Adrenal gland (tissue), 12 donors: ENCODE measurements around the gene HIVEP3. TPM values are rescaled to one million over a fixed set of nuclear protein-coding genes. Genes with fewer than 3 reads are reported as not detected.

Experiments
- DNase-seq, 7 donors: peaks; one replicate each; pipeline ENCODE4 v3.0.0-alpha.2; 2019 to 2020
- H3K27ac ChIP-seq, 5 donors: fragments of 200-600 bp; sonication (generic) in 4 of 5; 1 replicate in 3 of 5; 2 replicates in 2 of 5; pipeline versions ENCODE4 v1.5.1 to v1.8.0; 2016 to 2020; ENCODE audit warnings: mild to moderate bottlenecking in 1 of 5
- H3K27me3 ChIP-seq: fragments of 200-600 bp; 2 replicates; pipeline ENCODE4 v1.8.0; 2021
- H3K36me3 ChIP-seq, 2 donors: fragments of 200-600 bp; replicated peaks in 1 of 2; 1 replicate in 1 of 2; 2 replicates in 1 of 2; pipeline versions ENCODE4 v1.5.1 to v1.8.0; 2018 to 2022
- H3K4me1 ChIP-seq, 2 donors: fragments of 200-600 bp; replicated peaks in 1 of 2; 1 replicate in 1 of 2; 2 replicates in 1 of 2; pipeline versions ENCODE4 v1.5.1 to v1.8.0; 2018 to 2021
- H3K4me3 ChIP-seq, 4 donors: fragments of 200-600 bp; sonication (generic) in 3 of 4; one replicate each; pipeline ENCODE4 v1.5.1; 2016 to 2018
- H3K9me3 ChIP-seq, 3 donors: fragments of 200-600 bp; sonication (generic) in 1 of 3; replicated peaks in 1 of 3; 1 replicate in 2 of 3; 2 replicates in 1 of 3; pipeline versions ENCODE4 v1.5.1 to v1.8.0; 2016 to 2021
- POLR2A ChIP-seq, 2 donors: fragments of 450-650 bp; IDR thresholded peaks; one replicate each; pipeline ENCODE4 v1.6.1; 2017; ENCODE audit warnings: antibody characterized with exemption in 2 of 2, mild to moderate bottlenecking in 2 of 2, moderate library complexity in 1 of 2
- WGBS, 4 donors: extraction: QIAGEN DNeasy Blood & Tissue Kit in 2 of 4; methylation state at CpG; one replicate each; pipeline versions ENCODE4 v1.1.5 to v1.1.7; 2013 to 2017; 5-methylcytosine and 5-hydroxymethylcytosine counted together
- intact Hi-C, 2 donors: fragments of 100-400 bp; cut with DNase I; formaldehyde crosslinking; loops; one replicate each; pipeline versions ENCODE4 v1.14.1 to v1.15.0; 2022 to 2023
- polyA plus RNA-seq, 3 donors: library from polyadenylated mRNA; stranded (reverse); fragments of 200-250 nt in 2 of 3; fragments of 350-450 nt in 1 of 3; fragmentation: Illumina TruSeq in 1 of 3; extraction: RNeasy Lipid Tissue Mini Kit (QIAGEN cat#74804) in 1 of 3; gene quantifications; one replicate each; pipeline ENCODE4 v1.2.3, GENCODE V29; 2013 to 2014
- total RNA-seq, 9 donors: library from RNA; depleted of rRNA in 4 of 9; stranded (reverse); fragments of >200 nt in 4 of 9; fragments of 120-200 nt in 1 of 9; fragmentation: NEBNext Ultra II Directional in 1 of 9; extraction: Animal tissue kit (Norgen Biotek cat#: 25700) in 1 of 9; gene quantifications; one replicate each; pipeline versions ENCODE4 v1.1.0 to v1.2.4, GENCODE V29; 2013 to 2023
- TF ChIP-seq, protein P1 (sequence below), 6 experiments: fragments of 450-650 bp in 4 of 6; fragments of 200-600 bp in 2 of 6; sonication (generic) in 1 of 6; IDR thresholded peaks; 1 replicate in 5 of 6; 2 replicates in 1 of 6; pipeline versions ENCODE4 v1.5.1 to v1.8.0; 2016 to 2021; ENCODE audit warnings: antibody characterized with exemption in 6 of 6, mild to moderate bottlenecking in 2 of 6, moderate library complexity in 1 of 6
- donor health status: healthy with polysubstance abuse.
- donor health status: Bipolar disorder and iron deficiency.
- donor health status: DM: yes; HTN: yes; CAD: no.
- donor health status: DM: no; HTN: no; CAD: no.
- donor health status: DM: no; HTN: no; CAD: no.
- donor health status: DM: yes; HTN: yes; CAD: no.

Gene HIVEP3
- total and polyA plus RNA-seq, 12 donors, result 3.2 to 7.7 (median 7.0) TPM

DNA sequence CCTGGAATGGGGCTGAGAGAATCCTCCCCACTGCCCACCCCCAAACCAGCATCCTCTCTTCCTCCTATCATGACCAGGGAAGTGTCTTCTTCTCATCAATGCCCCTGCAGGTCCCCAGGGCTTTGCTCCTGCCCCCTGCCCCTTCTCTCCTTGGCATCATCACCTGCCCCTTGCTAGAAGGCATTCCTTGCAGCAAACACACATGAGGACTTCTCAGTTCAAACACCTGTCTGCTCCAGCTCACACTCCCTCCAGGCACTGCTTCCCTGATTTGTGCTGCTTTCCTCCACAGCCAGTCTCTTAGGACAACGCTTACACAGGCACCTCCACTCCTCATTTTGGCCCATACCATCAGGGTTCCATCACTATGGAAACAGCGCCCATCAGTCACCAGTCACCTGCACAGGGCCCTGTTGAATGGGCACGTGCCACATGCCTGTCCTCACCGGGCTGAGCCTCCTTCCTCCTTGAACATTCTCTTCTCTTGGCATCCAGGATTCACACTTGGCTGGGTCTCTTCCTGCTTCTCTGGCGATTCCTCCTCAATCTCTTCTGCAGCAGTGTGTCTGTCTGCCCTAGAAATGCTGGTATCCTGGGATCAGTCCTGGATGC lies 352.3 kb downstream of the HIVEP3 start:
- intact Hi-C loops, result no loop called here
- DNase-seq, result peak in 1 of 7 donors; percentile 23
- Histone ChIP-seq H3K4me3 (no peak overlapping the region), H3K4me1 (no peaks in the 10 kb centered on the region), H3K27me3 (no peaks in the 10 kb centered on the region), H3K36me3 (no peaks in the 10 kb centered on the region), H3K27ac (no peak overlapping the region), H3K9me3 (no peaks in the 10 kb centered on the region)
- WGBS, 4 donors, result 91 to 96% (median 94%) methylated on average over 5 of the region's 5 CpGs
- TF ChIP-seq, protein P1, sequence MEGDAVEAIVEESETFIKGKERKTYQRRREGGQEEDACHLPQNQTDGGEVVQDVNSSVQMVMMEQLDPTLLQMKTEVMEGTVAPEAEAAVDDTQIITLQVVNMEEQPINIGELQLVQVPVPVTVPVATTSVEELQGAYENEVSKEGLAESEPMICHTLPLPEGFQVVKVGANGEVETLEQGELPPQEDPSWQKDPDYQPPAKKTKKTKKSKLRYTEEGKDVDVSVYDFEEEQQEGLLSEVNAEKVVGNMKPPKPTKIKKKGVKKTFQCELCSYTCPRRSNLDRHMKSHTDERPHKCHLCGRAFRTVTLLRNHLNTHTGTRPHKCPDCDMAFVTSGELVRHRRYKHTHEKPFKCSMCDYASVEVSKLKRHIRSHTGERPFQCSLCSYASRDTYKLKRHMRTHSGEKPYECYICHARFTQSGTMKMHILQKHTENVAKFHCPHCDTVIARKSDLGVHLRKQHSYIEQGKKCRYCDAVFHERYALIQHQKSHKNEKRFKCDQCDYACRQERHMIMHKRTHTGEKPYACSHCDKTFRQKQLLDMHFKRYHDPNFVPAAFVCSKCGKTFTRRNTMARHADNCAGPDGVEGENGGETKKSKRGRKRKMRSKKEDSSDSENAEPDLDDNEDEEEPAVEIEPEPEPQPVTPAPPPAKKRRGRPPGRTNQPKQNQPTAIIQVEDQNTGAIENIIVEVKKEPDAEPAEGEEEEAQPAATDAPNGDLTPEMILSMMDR (IDR thresholded peaks at IDR 0.05), result no peak
- TF ChIP-seq POLR2A (IDR thresholded peaks at IDR 0.05), result no peak

DNA sequence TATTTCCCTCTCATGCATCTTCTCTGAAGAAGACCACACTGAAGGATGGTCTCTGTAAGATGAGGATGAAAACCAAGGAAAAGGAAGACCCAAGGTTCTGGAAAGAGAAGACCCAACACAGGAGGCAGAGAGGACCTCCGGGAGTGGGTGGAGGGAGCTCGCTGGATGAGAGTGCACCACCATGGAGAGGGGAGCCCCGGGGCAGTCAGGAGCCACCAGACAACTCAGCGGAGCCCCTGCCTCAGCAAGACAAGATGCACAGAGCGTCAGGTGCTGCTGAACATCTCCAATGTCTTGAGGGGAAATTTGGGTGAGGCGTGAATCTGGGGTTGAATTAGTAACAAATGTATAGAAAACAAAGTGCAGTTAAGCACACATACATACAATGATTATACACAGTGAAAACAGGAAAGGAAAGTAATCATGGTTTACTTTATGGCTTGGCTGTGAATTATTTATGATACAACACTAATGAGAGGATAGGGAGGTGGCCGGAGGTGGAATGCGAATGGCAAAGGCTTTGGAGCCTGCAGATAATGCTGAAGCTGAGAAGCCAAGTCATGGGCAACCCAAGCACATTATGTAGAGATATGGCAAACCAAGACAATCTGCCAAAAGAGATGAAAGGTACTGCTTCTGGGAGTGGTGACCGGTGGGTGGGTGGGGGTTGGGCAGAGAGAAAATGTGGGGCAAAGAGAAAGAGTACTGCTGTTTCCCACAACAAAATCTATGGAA lies 353.8 kb downstream of the HIVEP3 start:
- DNase-seq, result peak in 1 of 7 donors; percentile 28
- WGBS, 4 donors, result 87 to 95% (median 92%) methylated on average over 9 of the region's 9 CpGs

DNA sequence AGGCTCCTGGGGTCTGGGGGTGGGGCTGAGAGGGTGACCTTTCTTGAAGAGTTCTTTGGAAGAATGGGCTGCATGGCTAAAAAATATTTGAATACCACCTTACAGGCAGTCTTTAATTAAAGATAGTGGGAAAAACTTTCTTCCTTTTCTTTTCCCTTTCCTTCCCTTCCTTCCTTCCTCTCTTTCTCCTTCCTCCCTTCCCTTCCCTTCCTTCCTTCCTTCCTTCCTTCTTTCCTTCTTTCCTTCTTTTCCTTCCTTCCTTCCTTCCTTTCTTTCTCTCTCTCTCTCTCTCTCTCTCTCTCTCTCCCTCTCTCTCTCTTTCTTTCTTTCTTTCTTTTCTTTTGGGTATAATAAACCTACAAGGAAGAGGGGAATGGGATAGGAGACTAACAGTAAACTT lies 356.4 kb downstream of the HIVEP3 start:
- Histone ChIP-seq H3K4me3 (no peak overlapping the region), H3K4me1 (no peaks in the 10 kb centered on the region), H3K36me3 (no peaks in the 10 kb centered on the region), H3K9me3 (no peaks in the 10 kb centered on the region), H3K27ac (no peak overlapping the region), H3K27me3 (no peaks in the 10 kb centered on the region)
- TF ChIP-seq, protein P1 (IDR thresholded peaks at IDR 0.05), result no peak
- no peak for TF ChIP-seq POLR2A (IDR thresholded peaks at IDR 0.05)
- DNase-seq, result peak in 1 of 7 donors; percentile 3
- intact Hi-C loops, result no loop called here

More for the DNA sequence above, 353.8 kb downstream of the HIVEP3 start:
- Histone ChIP-seq H3K27me3 (no peaks in the 10 kb centered on the region), H3K27ac (no peak overlapping the region), H3K4me3 (no peak overlapping the region), H3K36me3 (no peaks in the 10 kb centered on the region), H3K9me3 (no peaks in the 10 kb centered on the region), H3K4me1 (no peaks in the 10 kb centered on the region)
- TF ChIP-seq, protein P1 (IDR thresholded peaks at IDR 0.05), result no peak
- TF ChIP-seq POLR2A (IDR thresholded peaks at IDR 0.05), result no peak
- intact Hi-C loops, result no loop called here

DNA sequence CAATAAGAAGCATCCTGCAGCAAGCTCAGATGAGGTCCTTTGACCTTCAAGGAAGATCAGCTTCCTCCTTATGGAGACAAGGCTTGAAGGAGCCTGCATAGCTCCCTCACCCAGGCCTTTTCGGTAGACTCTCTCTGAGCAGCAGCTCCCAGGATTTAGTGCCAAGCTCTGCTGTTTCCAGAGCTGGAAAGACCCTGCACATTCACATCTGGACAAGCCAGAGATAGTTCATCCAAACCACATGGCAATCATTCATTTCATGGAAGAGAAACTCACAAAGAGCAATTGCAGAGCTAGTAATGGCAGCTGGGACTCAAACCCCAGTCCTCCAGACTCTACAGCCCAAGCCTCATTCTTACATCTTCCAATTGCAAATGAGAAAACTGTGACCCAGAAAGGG lies 357.8 kb downstream of the HIVEP3 start:
- Histone ChIP-seq H3K27ac (no peak overlapping the region), H3K4me1 (no peaks in the 10 kb centered on the region), H3K4me3 (no peak overlapping the region), H3K36me3 (no peaks in the 10 kb centered on the region), H3K27me3 (no peaks in the 10 kb centered on the region), H3K9me3 (no peaks in the 10 kb centered on the region)
- intact Hi-C loops, result no loop called here
- DNase-seq, result peak in 1 of 7 donors; percentile 13
- 83 to 100% (median 93%) methylated on average over 1 of the region's 1 CpG for WGBS, 4 donors
- TF ChIP-seq POLR2A (IDR thresholded peaks at IDR 0.05), result no peak
- TF ChIP-seq, protein P1 (IDR thresholded peaks at IDR 0.05), result no peak
